ENCODE results near the gene MT4.

DNA sequence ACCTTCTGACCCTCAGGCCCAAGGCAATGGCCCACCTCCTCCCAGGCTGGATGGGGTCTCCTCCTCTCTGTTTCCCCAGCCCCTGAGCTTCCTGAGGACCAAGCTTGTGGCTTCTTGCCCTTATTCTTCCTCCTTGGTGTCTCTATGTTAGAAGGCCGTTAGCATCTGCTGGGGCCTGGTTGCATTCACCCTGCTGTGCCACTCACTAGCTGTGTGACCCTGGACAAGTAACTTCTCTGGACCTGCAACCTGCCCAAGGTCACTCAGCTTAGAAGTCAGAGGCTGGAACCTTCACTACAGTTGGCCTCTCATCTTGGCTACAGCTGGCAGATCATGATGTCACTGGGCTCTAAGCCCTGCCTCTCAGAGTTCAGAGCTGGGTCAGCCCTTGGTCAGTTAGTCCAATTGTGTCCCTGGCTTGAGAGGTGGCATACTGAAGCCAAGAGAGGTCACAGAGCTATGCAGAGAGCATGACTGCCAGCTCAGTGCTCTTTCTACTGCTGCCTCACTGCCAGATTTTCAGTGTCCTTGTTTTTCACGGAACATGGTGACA is 46.5 kb downstream of the MT4 start:
- no peak for TF ChIP-seq ZFX (IDR thresholded peaks at IDR 0.05)
- TF ChIP-seq, protein P1, sequence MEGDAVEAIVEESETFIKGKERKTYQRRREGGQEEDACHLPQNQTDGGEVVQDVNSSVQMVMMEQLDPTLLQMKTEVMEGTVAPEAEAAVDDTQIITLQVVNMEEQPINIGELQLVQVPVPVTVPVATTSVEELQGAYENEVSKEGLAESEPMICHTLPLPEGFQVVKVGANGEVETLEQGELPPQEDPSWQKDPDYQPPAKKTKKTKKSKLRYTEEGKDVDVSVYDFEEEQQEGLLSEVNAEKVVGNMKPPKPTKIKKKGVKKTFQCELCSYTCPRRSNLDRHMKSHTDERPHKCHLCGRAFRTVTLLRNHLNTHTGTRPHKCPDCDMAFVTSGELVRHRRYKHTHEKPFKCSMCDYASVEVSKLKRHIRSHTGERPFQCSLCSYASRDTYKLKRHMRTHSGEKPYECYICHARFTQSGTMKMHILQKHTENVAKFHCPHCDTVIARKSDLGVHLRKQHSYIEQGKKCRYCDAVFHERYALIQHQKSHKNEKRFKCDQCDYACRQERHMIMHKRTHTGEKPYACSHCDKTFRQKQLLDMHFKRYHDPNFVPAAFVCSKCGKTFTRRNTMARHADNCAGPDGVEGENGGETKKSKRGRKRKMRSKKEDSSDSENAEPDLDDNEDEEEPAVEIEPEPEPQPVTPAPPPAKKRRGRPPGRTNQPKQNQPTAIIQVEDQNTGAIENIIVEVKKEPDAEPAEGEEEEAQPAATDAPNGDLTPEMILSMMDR (conservative IDR thresholded peaks at IDR 0.05): no peak
